Spleen (tissue), 11 donors: ENCODE results near the gene METTL8. TPM values are rescaled to one million over a fixed set of nuclear protein-coding genes. Genes with fewer than 3 reads are reported as not detected.
A peak's percentile ranks its signal among the peaks of the same experiment; 100 is the strongest.
"Not testable (repeated sequence)": the region's sequence is repeated elsewhere in the genome, so short reads cannot be mapped to it uniquely, and the experiment has no call there.

ENCODE experiments used
- DNase-seq: peaks from one replicate; pipeline ENCODE4 v3.0.0-alpha.2; 2020
- H3K27ac ChIP-seq, 8 donors: fragments of 200-600 bp; sonication (generic) in 7 of 8; 1 replicate in 4 of 8; 2 replicates in 4 of 8; pipeline versions ENCODE4 v1.5.0 to v1.8.0; 2016 to 2021; ENCODE audit warnings: inconsistent platforms in 4 of 8, mild to moderate bottlenecking in 4 of 8, moderate library complexity in 1 of 8
- H3K27me3 ChIP-seq, 7 donors: fragments of 200-600 bp; sonication (generic) in 6 of 7; replicated peaks in 1 of 7; 1 replicate in 4 of 7; 2 replicates in 3 of 7; pipeline versions ENCODE4 v1.5.0 to v1.8.0; 2016 to 2021; ENCODE audit warnings: inconsistent platforms in 3 of 7, mild to moderate bottlenecking in 1 of 7
- H3K36me3 ChIP-seq, 6 donors: fragments of 200-600 bp; sonication (generic) in 5 of 6; 1 replicate in 4 of 6; 2 replicates in 2 of 6; pipeline versions ENCODE4 v1.5.0 to v1.8.0; 2016 to 2021; ENCODE audit warnings: inconsistent platforms in 2 of 6
- H3K4me1 ChIP-seq, 6 donors: fragments of 200-600 bp; sonication (generic) in 5 of 6; 1 replicate in 3 of 6; 2 replicates in 3 of 6; pipeline versions ENCODE4 v1.5.0 to v1.8.0; 2016 to 2021; ENCODE audit warnings: inconsistent platforms in 3 of 6
- H3K4me3 ChIP-seq, 8 donors: fragments of 200-600 bp; sonication (generic) in 7 of 8; 1 replicate in 4 of 8; 2 replicates in 4 of 8; pipeline versions ENCODE4 v1.5.0 to v1.8.0; 2016 to 2021; ENCODE audit warnings: inconsistent platforms in 4 of 8, mild to moderate bottlenecking in 4 of 8, moderate library complexity in 2 of 8
- H3K9me3 ChIP-seq, 8 donors: fragments of 200-600 bp; sonication (generic) in 7 of 8; 1 replicate in 4 of 8; 2 replicates in 4 of 8; pipeline versions ENCODE4 v1.5.0 to v1.8.0; 2016 to 2021; ENCODE audit warnings: inconsistent platforms in 4 of 8
- POLR2A ChIP-seq, 3 donors: fragments of 450-650 bp; IDR thresholded peaks; one replicate each; pipeline ENCODE4 v1.5.1; 2017; ENCODE audit warnings: antibody characterized with exemption in 3 of 3, mild to moderate bottlenecking in 1 of 3
- POLR2AphosphoS5 ChIP-seq, 3 donors: sonication (generic); formaldehyde crosslinking; IDR thresholded peaks; one replicate each; pipeline ENCODE4 v1.5.1; 2017; ENCODE audit warnings: antibody characterized with exemption in 3 of 3
- WGBS, 5 donors: extraction: QIAGEN DNeasy Blood & Tissue Kit in 3 of 5; methylation state at CpG; one replicate each; pipeline versions ENCODE4 v1.1.5 to v1.1.7; 2013 to 2018; 5-methylcytosine and 5-hydroxymethylcytosine counted together
- intact Hi-C: fragments of 100-400 bp; cut with DNase I; formaldehyde crosslinking; loops from one replicate; pipeline ENCODE4 v1.15.0; 2023; ENCODE audit warnings: low total_unique reads
- polyA plus RNA-seq, 3 donors: library from polyadenylated mRNA; stranded (reverse); fragments of 200-250 nt; gene quantifications; one replicate each; pipeline ENCODE4 v1.2.1, GENCODE V29; 2013
- total RNA-seq, 7 donors: library from RNA; depleted of rRNA in 3 of 7; stranded (reverse); fragments of >200 nt in 3 of 7; fragmentation: NEBNext Ultra II Directional in 4 of 7; extraction: Animal tissue kit (Norgen Biotek cat#: 25700) in 4 of 7; gene quantifications; one replicate each; pipeline versions ENCODE4 v1.1.0 to v1.2.1, GENCODE V29; 2016 to 2021
- TF ChIP-seq, protein P1 (sequence below), 11 experiments: fragments of 200-600 bp in 7 of 11; fragments of 450-650 bp in 4 of 11; sonication (generic) in 4 of 11; IDR thresholded peaks in 8 of 11; conservative IDR thresholded peaks in 3 of 11; 1 replicate in 7 of 11; 2 replicates in 4 of 11; pipeline versions ENCODE4 v1.4.0 to v1.8.0; 2016 to 2021; ENCODE audit warnings: antibody characterized with exemption in 11 of 11, inconsistent platforms in 4 of 11, mild to moderate bottlenecking in 1 of 11
- donor health status: healthy with polysubstance abuse.
- donor health status: DM: no; HTN: no; CAD: no; lungs with moderate emphysema.
- donor health status: DM: no; HTN: no; CAD: no.
- donor health status: Bipolar disorder and iron deficiency.
- donor health status: healthy.
- donor health status: DM: no; HTN: no; CAD: no.
- donor health status: DM: yes; HTN: yes; CAD: no.

Gene METTL8
- total and polyA plus RNA-seq, 10 donors, result 15.4 to 48.7 (median 24.7) TPM

DNA sequence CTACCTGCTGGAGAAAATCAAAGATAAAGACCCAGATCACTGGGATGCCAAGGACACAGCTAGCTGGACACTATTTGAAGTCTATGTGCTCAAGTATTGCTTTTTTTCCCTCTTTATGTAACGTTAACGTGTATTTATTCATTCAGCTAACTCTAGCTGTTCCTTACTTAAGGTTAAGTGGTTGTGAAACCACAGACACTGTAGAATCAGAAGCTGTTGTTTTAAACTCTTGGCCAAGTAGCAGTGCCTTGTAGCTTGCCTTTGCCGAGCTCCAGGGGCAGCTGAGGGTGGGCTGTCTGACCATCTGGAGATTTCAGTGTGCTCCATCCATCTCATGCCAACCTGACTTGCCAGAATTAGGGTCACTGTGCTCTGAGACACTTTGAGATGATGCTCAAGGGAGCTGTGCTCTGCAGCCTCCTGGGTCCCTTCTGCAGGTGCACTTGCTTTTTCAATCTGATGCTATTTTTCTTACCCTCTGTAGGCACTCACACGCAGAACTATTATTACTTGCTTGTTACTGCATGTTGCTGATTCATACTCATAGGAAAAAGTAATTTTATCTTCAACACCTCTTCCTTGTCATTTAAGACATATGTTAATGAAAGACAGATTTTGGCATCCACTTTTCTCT, 116.2 kb downstream of the METTL8 start:
- no peak overlapping the region for H3K4me3 ChIP-seq
- H3K36me3 ChIP-seq, result no peaks in the 10 kb centered on the region
- H3K27me3 ChIP-seq, result no peaks in the 10 kb centered on the region
- H3K4me1 ChIP-seq, result peaks cover 0 to 57% (median 35%) of the 10 kb centered on the region in 6 donors
- H3K9me3 ChIP-seq, result peaks cover 0 to 6% (median under 1%) of the 10 kb centered on the region in 8 donors
- 52 to 75% (median 67%) methylated on average over 4 of the region's 4 CpGs for WGBS, 5 donors
- no peak for DNase-seq
- TF ChIP-seq POLR2AphosphoS5 (IDR thresholded peaks at IDR 0.05) (no peak), POLR2A (IDR thresholded peaks at IDR 0.05) (no peak)
- TF ChIP-seq, protein P1, sequence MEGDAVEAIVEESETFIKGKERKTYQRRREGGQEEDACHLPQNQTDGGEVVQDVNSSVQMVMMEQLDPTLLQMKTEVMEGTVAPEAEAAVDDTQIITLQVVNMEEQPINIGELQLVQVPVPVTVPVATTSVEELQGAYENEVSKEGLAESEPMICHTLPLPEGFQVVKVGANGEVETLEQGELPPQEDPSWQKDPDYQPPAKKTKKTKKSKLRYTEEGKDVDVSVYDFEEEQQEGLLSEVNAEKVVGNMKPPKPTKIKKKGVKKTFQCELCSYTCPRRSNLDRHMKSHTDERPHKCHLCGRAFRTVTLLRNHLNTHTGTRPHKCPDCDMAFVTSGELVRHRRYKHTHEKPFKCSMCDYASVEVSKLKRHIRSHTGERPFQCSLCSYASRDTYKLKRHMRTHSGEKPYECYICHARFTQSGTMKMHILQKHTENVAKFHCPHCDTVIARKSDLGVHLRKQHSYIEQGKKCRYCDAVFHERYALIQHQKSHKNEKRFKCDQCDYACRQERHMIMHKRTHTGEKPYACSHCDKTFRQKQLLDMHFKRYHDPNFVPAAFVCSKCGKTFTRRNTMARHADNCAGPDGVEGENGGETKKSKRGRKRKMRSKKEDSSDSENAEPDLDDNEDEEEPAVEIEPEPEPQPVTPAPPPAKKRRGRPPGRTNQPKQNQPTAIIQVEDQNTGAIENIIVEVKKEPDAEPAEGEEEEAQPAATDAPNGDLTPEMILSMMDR (IDR thresholded peaks at IDR 0.05 in 8 of 11, conservative IDR thresholded peaks at IDR 0.05 in 3 of 11), result no peak
- intact Hi-C loops, result no loop called here
- peak overlapping the region in 6 of 8 donors; percentile 21 to 89 (median 73) for H3K27ac ChIP-seq

DNA sequence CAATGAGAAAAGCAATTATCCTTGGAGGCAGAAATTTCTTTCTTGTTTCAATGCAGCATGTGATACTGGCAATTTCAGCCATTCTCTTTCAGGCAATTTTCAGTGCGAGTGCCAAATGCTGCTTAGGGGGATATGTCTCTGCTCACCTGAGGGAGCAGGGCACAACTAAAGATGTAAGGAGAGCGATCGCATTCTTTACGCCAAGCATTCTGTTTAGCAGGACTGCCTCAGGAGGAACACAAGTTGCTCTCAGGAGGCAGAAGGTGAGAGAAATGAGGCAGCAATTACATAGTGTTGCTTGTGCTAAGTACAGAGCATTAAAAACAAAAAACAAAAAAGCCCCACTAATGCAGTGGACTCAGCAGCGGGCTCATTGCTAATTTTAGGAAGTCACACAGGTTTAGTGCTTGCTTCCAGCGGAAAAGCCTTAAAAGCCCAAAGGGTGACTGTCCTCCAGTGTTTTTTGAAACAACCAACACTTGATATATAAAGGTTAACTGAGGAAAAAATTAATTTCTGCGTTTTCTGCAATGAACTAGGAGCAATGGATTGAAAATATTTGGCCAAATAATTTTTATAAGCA, 116.9 kb downstream of the METTL8 start:
- peaks cover 0 to 13% (median 8%) of the 10 kb centered on the region in 8 donors for H3K9me3 ChIP-seq
- 90 to 93% (median 91%) methylated on average over 7 of the region's 7 CpGs for WGBS, 5 donors
- no peaks in the 10 kb centered on the region for H3K27me3 ChIP-seq
- H3K4me3 ChIP-seq, result no peak overlapping the region
- intact Hi-C loops, result no loop called here
- peak overlapping the region in 5 of 8 donors; percentile 24 to 89 (median 76) for H3K27ac ChIP-seq
- peaks cover 0 to 5% (median 0%) of the 10 kb centered on the region in 6 donors for H3K36me3 ChIP-seq
- no peak for DNase-seq
- H3K4me1 ChIP-seq, result peaks cover 0 to 51% (median 33%) of the 10 kb centered on the region in 6 donors
- TF ChIP-seq POLR2AphosphoS5 (IDR thresholded peaks at IDR 0.05) (no peak), POLR2A (IDR thresholded peaks at IDR 0.05) (no peak)
- TF ChIP-seq, protein P1 (IDR thresholded peaks at IDR 0.05 in 8 of 11, conservative IDR thresholded peaks at IDR 0.05 in 3 of 11), result no peak

DNA sequence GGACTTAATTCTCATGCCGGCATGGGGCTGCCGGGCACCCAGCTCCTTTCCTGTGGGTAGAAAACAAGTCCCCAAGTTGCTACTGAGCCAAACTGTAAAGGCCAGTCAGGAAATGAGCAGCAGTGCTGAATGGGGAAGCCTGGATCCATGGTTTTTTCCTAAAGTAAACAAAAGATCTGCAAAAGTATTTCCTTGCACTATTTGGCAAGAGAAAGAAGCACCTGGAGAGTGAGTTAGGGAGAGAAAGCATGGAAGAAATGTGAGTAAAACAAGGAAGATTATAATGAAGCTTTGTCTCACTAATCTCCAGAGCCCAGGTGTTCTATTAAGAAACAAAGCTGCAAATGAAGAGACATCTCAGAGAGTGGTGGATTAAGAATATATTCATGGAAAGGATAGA, 117.6 kb downstream of the METTL8 start:
- TF ChIP-seq POLR2A (IDR thresholded peaks at IDR 0.05) (no peak), POLR2AphosphoS5 (IDR thresholded peaks at IDR 0.05) (no peak)
- TF ChIP-seq, protein P1 (IDR thresholded peaks at IDR 0.05 in 8 of 11, conservative IDR thresholded peaks at IDR 0.05 in 3 of 11), result no peak
- H3K4me3 ChIP-seq, result no peak overlapping the region
- H3K27ac ChIP-seq, result no peak overlapping the region
- intact Hi-C loops, result no loop called here
- peaks cover 0 to 5% (median 0%) of the 10 kb centered on the region in 6 donors for H3K36me3 ChIP-seq
- no peaks in the 10 kb centered on the region for H3K27me3 ChIP-seq
- 65 to 84% (median 74%) methylated on average over 2 of the region's 2 CpGs for WGBS, 5 donors
- DNase-seq, result no peak
- peaks cover 0 to 19% (median 14%) of the 10 kb centered on the region in 8 donors for H3K9me3 ChIP-seq
- peaks cover 0 to 44% (median 28%) of the 10 kb centered on the region in 6 donors for H3K4me1 ChIP-seq

DNA sequence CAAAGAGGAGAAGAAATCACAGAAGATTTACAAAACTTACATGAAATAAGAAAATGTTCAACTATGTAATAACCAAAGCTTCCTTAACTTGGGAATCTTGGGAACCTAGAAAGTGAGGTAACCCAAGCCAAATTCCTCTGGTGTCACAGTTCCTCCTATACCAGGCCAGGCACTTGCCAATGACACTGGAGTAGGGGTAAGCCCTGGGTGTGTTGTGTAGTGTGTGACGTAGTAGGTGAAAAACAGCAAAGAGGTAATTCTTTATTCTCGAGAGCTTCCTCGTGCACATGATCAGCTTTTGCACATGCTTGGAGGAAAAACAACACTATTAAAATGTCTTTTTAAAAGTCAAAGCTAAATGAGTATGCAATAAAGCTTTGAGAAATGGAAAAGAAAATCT, 118.0 kb downstream of the METTL8 start:
- 79 to 88% (median 86%) methylated on average over 3 of the region's 3 CpGs for WGBS, 5 donors
- TF ChIP-seq POLR2A (IDR thresholded peaks at IDR 0.05), result no peak
- TF ChIP-seq, protein P1 (IDR thresholded peaks at IDR 0.05 in 8 of 11, conservative IDR thresholded peaks at IDR 0.05 in 3 of 11), result no peak
- no peak for TF ChIP-seq POLR2AphosphoS5 (IDR thresholded peaks at IDR 0.05)
- intact Hi-C loops, result no loop called here

DNA sequence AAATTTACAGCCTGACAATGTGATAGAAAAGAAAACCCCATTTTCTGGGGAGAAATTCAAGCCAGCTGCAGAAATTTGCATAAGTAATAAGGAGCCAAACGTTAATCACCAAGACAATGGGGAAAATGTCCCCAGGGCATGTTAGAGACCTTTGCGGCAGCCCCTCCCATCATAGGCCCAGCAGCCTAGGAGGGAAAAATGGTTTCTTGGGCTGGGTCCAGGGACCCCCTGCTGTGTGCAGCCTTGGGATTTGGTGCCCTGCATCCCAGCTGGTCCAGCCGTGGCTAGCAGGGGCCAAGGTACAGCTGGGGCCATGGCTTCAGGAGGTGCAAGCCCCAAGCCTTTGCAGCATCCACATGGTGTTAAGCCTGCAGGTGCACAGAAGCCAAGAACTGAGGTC, 121.6 kb downstream of the METTL8 start:
- H3K36me3 ChIP-seq, intact Hi-C loops, H3K4me3 ChIP-seq, H3K4me1 ChIP-seq, DNase-seq, H3K27ac ChIP-seq, H3K27me3 ChIP-seq: not testable (repeated sequence)
- WGBS, 5 donors, result 83 to 95% (median 87%) methylated on average over 3 of the region's 3 CpGs
- H3K9me3 ChIP-seq, result peaks cover 0 to 25% (median 19%) of the 10 kb centered on the region in 8 donors

More for the DNA sequence above, 118.0 kb downstream of the METTL8 start:
- H3K27me3 ChIP-seq, result no peaks in the 10 kb centered on the region
- H3K4me3 ChIP-seq, result no peak overlapping the region
- H3K4me1 ChIP-seq, result peaks cover 0 to 42% (median 26%) of the 10 kb centered on the region in 6 donors
- H3K9me3 ChIP-seq, result peaks cover 0 to 24% (median 18%) of the 10 kb centered on the region in 8 donors
- no peak for DNase-seq
- H3K36me3 ChIP-seq, result peaks cover 0 to 5% (median 0%) of the 10 kb centered on the region in 6 donors
- H3K27ac ChIP-seq, result no peak overlapping the region

DNA sequence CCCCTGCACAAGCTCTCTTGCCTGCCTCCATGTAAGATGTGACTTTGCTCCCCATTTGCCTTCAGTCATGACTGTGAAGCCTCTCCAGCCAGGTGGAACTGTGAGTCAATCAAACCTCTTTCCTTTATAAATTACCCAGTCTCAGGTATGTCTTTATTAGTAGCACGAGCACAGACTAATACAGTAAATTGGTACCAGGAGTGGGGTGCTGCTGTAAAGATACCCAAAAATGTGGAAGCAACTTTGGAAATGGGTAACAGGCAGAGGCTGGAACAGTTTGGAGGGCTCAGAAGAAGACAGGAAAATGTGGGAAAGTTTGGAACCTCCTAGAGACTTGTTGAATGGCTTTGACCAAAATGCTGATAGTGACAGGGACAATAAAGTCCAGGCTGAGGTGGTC, 122.2 kb downstream of the METTL8 start:
- intact Hi-C loops, result not testable (repeated sequence)

More for the DNA sequence above, 122.2 kb downstream of the METTL8 start:
- not testable (repeated sequence) for H3K27me3 ChIP-seq, DNase-seq, H3K4me1 ChIP-seq, H3K4me3 ChIP-seq, H3K27ac ChIP-seq, H3K36me3 ChIP-seq
- H3K9me3 ChIP-seq, result peaks cover 0 to 25% (median 19%) of the 10 kb centered on the region in 8 donors
- 91 to 100% (median 93%) methylated on average over 1 of the region's 1 CpG for WGBS, 5 donors
